Naive thymus-derived CD4-positive, alpha-beta T cell (primary cell): Measurements from ENCODE around the gene RGS9. TPM values are rescaled to one million over a fixed set of nuclear protein-coding genes. Genes with fewer than 3 reads are reported as not detected.

ENCODE experiments used
- ATAC-seq: fragments of 150-1000 bp; cut with Tn5 transposase; 2 replicates; pipeline ENCODE4 v1.10.0; 2021; ENCODE audit warnings: mild to moderate bottlenecking, moderate library complexity
- CTCF ChIA-PET: fragments of 350-600 bp; sonication (Branson Sonifier 250); formaldehyde crosslinking; loops from one replicate; lab custom pipeline; 2021; ENCODE audit warnings: antibody characterized with exemption; lab: Charles Lee
- POLR2A ChIA-PET: fragments of 350-600 bp; sonication (Branson Sonifier 250); formaldehyde crosslinking; loops from one replicate; lab custom pipeline; 2021; ENCODE audit warnings: antibody characterized with exemption, inconsistent platforms; lab: Charles Lee
- DNase-seq, 9 donors: peaks; one replicate each; pipeline versions ENCODE4 v3.0.0 to v3.0.0-alpha.2; 2020 to 2022; ENCODE audit warnings: mixed read lengths in 1 of 9
- H3K27ac ChIP-seq: one replicate; pipeline ENCODE4 v1.7.0; 2013; ENCODE audit warnings: mild to moderate bottlenecking, low read depth, low read length, moderate library complexity
- H3K27me3 ChIP-seq, 2 donors: one replicate each; pipeline ENCODE4 v1.7.0; 2013; ENCODE audit warnings: low read length in 2 of 2, mild to moderate bottlenecking in 2 of 2, moderate library complexity in 2 of 2; ENCODE audit not compliant: control insufficient read depth in 2 of 2, insufficient read depth in 2 of 2
- H3K36me3 ChIP-seq, 3 experiments: 1 replicate in 2 of 3; 2 replicates in 1 of 3; pipeline ENCODE4 v1.7.0; 2013; ENCODE audit warnings: low read length in 3 of 3, mild to moderate bottlenecking in 3 of 3, moderate library complexity in 1 of 3; ENCODE audit not compliant: insufficient read depth in 3 of 3, control insufficient read depth in 2 of 3
- H3K4me1 ChIP-seq, 2 donors: one replicate each; pipeline ENCODE4 v1.7.0; 2013; ENCODE audit warnings: low read length in 2 of 2, mild to moderate bottlenecking in 2 of 2, moderate library complexity in 1 of 2; ENCODE audit not compliant: control insufficient read depth in 2 of 2, insufficient read depth in 2 of 2
- H3K4me3 ChIP-seq: 2 replicates; pipeline ENCODE4 v1.7.0; 2013; ENCODE audit warnings: mild to moderate bottlenecking, low read length
- H3K9me3 ChIP-seq, 3 experiments: 1 replicate in 2 of 3; 2 replicates in 1 of 3; pipeline ENCODE4 v1.7.0; 2013; ENCODE audit warnings: low read length in 3 of 3; ENCODE audit not compliant: control insufficient read depth in 2 of 3
- H3K27ac Mint-ChIP-seq, 9 donors: one replicate each; pipeline ENCODE4 v1.8.0; 2020 to 2022; ENCODE audit warnings: mixed read lengths in 9 of 9, mild to moderate bottlenecking in 8 of 9, moderate library complexity in 5 of 9, inconsistent platforms in 2 of 9
- H3K27me3 Mint-ChIP-seq, 5 donors: one replicate each; pipeline ENCODE4 v1.8.0; 2021 to 2022; ENCODE audit warnings: mixed read lengths in 5 of 5, mild to moderate bottlenecking in 1 of 5
- H3K36me3 Mint-ChIP-seq, 5 donors: one replicate each; pipeline ENCODE4 v1.8.0; 2020 to 2022; ENCODE audit warnings: mixed read lengths in 5 of 5, mild to moderate bottlenecking in 3 of 5, inconsistent platforms in 1 of 5
- H3K4me1 Mint-ChIP-seq, 7 donors: one replicate each; pipeline ENCODE4 v1.8.0; 2020 to 2022; ENCODE audit warnings: mixed read lengths in 7 of 7, mild to moderate bottlenecking in 3 of 7, inconsistent platforms in 1 of 7
- H3K4me3 Mint-ChIP-seq, 10 donors: one replicate each; pipeline ENCODE4 v1.8.0; 2020 to 2022; ENCODE audit warnings: mild to moderate bottlenecking in 10 of 10, mixed read lengths in 10 of 10, moderate library complexity in 6 of 10, inconsistent platforms in 2 of 10
- H3K9me3 Mint-ChIP-seq, 11 donors: one replicate each; pipeline ENCODE4 v1.8.0; 2020 to 2022; ENCODE audit warnings: mixed read lengths in 11 of 11, mild to moderate bottlenecking in 4 of 11, inconsistent platforms in 1 of 11, moderate library complexity in 1 of 11
- intact Hi-C, 2 donors: fragments of 100-400 bp; cut with micrococcal nuclease; formaldehyde crosslinking; loops; one replicate each; pipeline ENCODE4 v1.15.1; 2023
- polyA plus RNA-seq, 2 donors: library from polyadenylated mRNA; unstranded; fragments of 300-500 nt; fragmentation: Illumina TruSeq; gene quantifications; one replicate each; pipeline ENCODE4 v1.2.3, GENCODE V29; 2021
- total RNA-seq, 6 experiments: library from RNA in 5 of 6; stranded (reverse) in 5 of 6; gene quantifications; 1 replicate in 5 of 6; 2 replicates in 1 of 6; pipeline ENCODE4 v1.2.3 and lab custom pipeline; 2021 to 2026

Gene RGS9
- total and polyA plus RNA-seq, 7 experiments from 2014 or later = 0.32 to 3.9 (median 0.81) TPM; not detected in 2

DNA sequence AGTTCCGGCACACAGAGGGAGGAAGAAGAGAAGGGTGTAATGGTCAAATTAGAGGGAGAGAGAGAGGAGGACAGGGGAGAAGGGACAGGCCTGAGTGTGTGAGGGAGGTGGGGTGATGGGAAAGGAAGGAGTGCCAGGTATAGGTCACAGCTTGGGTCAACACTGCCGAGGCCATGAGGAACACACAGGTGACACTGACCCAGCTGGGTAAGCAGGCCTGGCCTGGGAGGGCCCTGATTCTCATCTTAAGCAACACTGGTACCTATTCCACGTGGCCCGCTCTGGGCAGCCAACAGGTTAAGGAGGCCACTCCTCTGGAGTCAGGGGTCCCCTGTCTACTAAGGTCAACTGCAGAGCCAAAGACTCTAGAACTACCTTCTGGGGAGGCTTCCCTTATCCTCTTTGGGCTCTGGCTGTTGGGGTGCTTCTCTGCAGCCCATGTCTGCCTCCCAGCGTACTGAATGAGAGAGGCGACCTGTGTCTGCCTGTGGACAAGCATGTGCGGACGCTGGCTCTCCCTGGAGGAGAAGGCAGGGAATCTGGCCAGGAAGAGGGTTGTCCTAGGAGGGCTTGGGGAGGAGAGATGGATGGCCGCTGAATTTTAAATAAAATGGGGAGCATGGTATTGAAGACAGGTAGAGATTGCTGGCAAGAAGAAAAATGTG is 57.6 kb downstream of the RGS9 start:
- H3K27ac ChIP-seq = no peak overlapping the region
- Mint-ChIP-seq H3K4me3 (no peak overlapping the region), H3K27ac (peak overlapping the region in 1 of 9 donors; percentile 45), H3K36me3 (no peaks in the 10 kb centered on the region), H3K4me1 (peaks cover 0 to 20% (median 0%) of the 10 kb centered on the region in 7 donors), H3K27me3 (peaks cover 0 to 3% (median 0%) of the 10 kb centered on the region in 5 donors), H3K9me3 (no peaks in the 10 kb centered on the region)
- H3K27me3 ChIP-seq = no peaks in the 10 kb centered on the region
- H3K4me1 ChIP-seq = no peaks in the 10 kb centered on the region
- H3K4me3 ChIP-seq = no peak overlapping the region
- DNase-seq (no peak), ATAC-seq (no peak)
- no peaks in the 10 kb centered on the region for H3K9me3 ChIP-seq
- no peaks in the 10 kb centered on the region for H3K36me3 ChIP-seq
- intact Hi-C loops = loop anchor here in 1 of 2 donors (5.0 kb wide), 1 partner anchor 348 kb away; no protein-coding TSS in a partner anchor
- POLR2A ChIA-PET = no interaction called here
- CTCF ChIA-PET = no interaction called here

DNA sequence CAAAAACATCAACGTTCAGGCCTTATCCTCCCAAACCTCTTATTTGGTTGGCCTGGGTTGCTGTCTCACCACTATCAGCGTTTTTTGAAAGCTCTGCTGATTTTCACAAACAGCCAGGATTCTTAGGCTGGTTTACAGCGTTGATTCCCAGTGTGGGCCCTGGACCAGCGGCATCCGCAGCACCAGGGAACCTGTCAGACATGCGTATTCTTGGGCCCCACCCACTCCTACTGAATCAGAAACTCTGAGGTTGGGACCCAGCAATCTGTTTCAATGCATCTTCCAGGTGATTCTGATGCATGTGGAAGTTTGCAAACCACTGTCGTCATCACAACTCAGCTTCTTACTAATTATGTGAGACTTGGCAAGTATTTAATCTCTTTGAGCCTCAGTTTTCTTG is 58.5 kb downstream of the RGS9 start:
- ChIA-PET POLR2A (no interaction called here), CTCF (interaction anchor here (0.6 kb wide), 1 partner anchor 887 kb away, joined by 3 read pairs; no protein-coding TSS in a partner anchor)
- Histone ChIP-seq H3K9me3 (no peaks in the 10 kb centered on the region), H3K4me3 (no peak overlapping the region), H3K27ac (no peak overlapping the region), H3K4me1 (no peaks in the 10 kb centered on the region), H3K36me3 (no peaks in the 10 kb centered on the region), H3K27me3 (no peaks in the 10 kb centered on the region)
- Mint-ChIP-seq H3K27ac (no peak overlapping the region), H3K4me3 (no peak overlapping the region), H3K4me1 (peaks cover 0 to 20% (median 0%) of the 10 kb centered on the region in 7 donors), H3K27me3 (peaks cover 0 to 3% (median 0%) of the 10 kb centered on the region in 5 donors), H3K9me3 (no peaks in the 10 kb centered on the region), H3K36me3 (no peaks in the 10 kb centered on the region)
- intact Hi-C loops = loop anchor here in 1 of 2 donors (5.0 kb wide), 1 partner anchor 348 kb away; no protein-coding TSS in a partner anchor
- DNase-seq = no peak
- ATAC-seq = no peak

DNA sequence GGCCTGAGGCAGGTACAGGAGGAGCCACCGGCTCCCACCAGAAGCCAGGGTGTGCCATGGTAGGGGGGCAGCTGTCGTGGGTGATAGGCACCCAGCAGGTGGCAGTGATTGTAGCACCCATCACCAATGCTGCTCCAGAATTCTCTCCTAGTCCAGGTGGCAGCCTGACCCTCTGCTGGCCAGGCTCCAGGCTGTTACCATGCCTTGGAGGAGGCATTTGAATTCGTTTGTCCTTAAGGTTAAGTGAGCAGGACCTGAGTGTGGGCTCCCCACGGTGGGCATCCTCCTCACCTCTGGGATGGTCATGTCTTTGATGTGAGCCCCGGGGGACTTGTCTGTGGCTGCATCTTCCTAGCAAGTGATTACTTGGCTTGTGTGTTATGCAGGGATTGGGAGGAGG is 59.4 kb downstream of the RGS9 start:
- Mint-ChIP-seq H3K27ac (no peak overlapping the region), H3K36me3 (no peaks in the 10 kb centered on the region), H3K4me3 (no peak overlapping the region), H3K4me1 (peaks cover 0 to 18% (median 0%) of the 10 kb centered on the region in 7 donors), H3K27me3 (peaks cover 0 to 3% (median 0%) of the 10 kb centered on the region in 5 donors), H3K9me3 (no peaks in the 10 kb centered on the region)
- no peaks in the 10 kb centered on the region for H3K4me1 ChIP-seq
- H3K36me3 ChIP-seq = no peaks in the 10 kb centered on the region
- H3K27me3 ChIP-seq = no peaks in the 10 kb centered on the region
- intact Hi-C loops = loop anchor here in 1 of 2 donors (5.0 kb wide), 1 partner anchor 349 kb away; no protein-coding TSS in a partner anchor
- no peak overlapping the region for H3K27ac ChIP-seq
- no peaks in the 10 kb centered on the region for H3K9me3 ChIP-seq
- ChIA-PET POLR2A (no interaction called here), CTCF (no interaction called here)
- no peak overlapping the region for H3K4me3 ChIP-seq
- no peak for DNase-seq
- no peak for ATAC-seq

DNA sequence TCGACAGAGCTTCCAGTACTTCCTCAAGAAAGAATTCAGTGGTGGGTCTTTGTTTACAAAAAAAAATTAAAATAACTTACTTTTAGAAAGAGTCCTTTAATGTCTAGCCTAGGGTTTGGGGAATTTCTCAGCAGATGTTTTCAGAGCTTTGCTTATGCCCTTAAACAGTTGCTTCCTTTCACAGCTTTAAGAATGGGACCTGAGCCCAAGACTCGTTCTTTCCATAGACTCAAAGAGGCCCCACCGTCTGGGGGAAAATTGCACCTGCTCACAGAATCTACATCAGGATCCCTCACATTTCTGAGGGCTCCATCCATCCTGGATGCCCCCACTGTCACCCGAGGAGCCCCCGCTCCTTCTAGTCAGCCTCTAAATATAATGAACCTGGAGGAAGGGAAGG is 60.0 kb downstream of the RGS9 start:
- H3K27ac Mint-ChIP-seq = no peak overlapping the region
- Histone ChIP-seq H3K27me3 (no peaks in the 10 kb centered on the region), H3K4me1 (no peaks in the 10 kb centered on the region), H3K4me3 (no peak overlapping the region), H3K9me3 (no peaks in the 10 kb centered on the region), H3K36me3 (no peaks in the 10 kb centered on the region), H3K27ac (no peak overlapping the region)
- ChIA-PET CTCF (no interaction called here), POLR2A (interaction anchor here (0.6 kb wide), 1 partner anchor 17 kb away, joined by 3 read pairs; no protein-coding TSS in a partner anchor)
- H3K4me1 Mint-ChIP-seq = peaks cover 0 to 12% (median 0%) of the 10 kb centered on the region in 7 donors
- ATAC-seq = no peak
- no peak overlapping the region for H3K4me3 Mint-ChIP-seq
- intact Hi-C loops = loop anchor here in 1 of 2 donors (5.0 kb wide), 1 partner anchor 350 kb away; no protein-coding TSS in a partner anchor
- DNase-seq = no peak
- H3K36me3 Mint-ChIP-seq = no peaks in the 10 kb centered on the region
- H3K9me3 Mint-ChIP-seq = no peaks in the 10 kb centered on the region
- H3K27me3 Mint-ChIP-seq = peaks cover 0 to 4% (median 0%) of the 10 kb centered on the region in 5 donors

DNA sequence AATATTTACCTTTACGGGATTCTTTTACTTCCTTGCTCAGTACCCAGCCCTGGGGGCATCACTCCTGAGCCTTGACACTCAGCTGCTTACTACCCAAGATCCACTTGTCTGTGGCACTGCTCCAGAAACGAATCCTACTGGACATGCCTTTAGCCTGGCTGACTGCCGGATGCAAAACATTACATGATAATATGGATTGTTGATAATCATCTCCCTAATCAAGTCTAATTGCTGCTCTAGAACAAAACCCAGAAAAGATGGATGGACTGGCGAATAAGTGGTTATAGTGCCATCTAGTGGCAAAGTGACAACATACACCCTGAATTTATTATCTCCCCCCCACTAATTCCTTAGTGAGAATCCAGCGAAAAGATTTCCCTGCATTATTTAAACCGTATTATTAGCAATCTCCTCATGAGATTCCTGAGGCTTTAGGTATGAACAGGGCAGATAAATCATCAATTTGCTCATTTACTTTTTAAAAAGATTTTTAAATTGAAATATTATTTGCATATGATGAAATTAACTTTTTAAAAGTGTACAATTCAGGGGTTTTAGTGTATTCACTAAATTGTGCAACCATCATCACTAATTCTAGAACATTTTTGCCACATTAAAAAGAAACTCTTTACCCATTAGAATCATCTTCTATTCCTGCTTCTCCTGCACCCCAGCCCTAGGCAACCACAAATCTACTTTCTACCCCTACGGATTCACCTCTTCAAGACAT is 61.6 kb downstream of the RGS9 start:
- Histone ChIP-seq H3K27me3 (no peaks in the 10 kb centered on the region), H3K4me3 (no peak overlapping the region), H3K36me3 (no peaks in the 10 kb centered on the region), H3K4me1 (no peaks in the 10 kb centered on the region), H3K27ac (no peak overlapping the region), H3K9me3 (no peaks in the 10 kb centered on the region)
- ChIA-PET POLR2A (no interaction called here), CTCF (no interaction called here)
- intact Hi-C loops = loop anchor here (1.0 to 5.0 kb wide), 8 partner anchors 20 to 352 kb away; partner anchors contain the start of gene RGS9 (in 2 of the 2)
- DNase-seq = peak in 7 of 9 donors; percentile 36 to 67 (median 57)
- Mint-ChIP-seq H3K4me1 (peaks cover 0 to 6% (median 0%) of the 10 kb centered on the region in 7 donors), H3K4me3 (no peak overlapping the region), H3K27ac (no peak overlapping the region), H3K36me3 (no peaks in the 10 kb centered on the region), H3K9me3 (no peaks in the 10 kb centered on the region), H3K27me3 (peaks cover 0 to 6% (median 0%) of the 10 kb centered on the region in 5 donors)
- ATAC-seq = peak; percentile 79

DNA sequence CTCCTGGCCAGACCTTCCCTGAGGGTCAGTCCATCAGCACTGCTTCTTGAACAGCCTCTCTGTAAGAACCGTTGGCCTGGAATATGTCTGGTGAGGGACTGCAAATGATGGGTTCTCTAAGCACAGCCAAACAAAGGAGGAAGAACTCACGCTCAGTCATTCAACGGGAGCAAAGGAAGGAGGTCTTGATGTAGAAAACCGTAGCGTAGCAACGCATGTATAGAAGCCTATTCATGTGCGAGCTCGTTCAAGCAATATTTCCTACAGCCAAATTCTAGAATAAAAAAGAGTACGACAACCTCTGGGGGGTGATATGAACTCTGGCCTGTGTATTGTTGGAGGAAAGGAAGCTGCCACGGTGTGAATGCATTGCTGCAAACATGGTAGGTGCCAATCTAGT is 64.2 kb downstream of the RGS9 start:
- CTCF ChIA-PET = no interaction called here
- H3K36me3 Mint-ChIP-seq = no peaks in the 10 kb centered on the region
- H3K4me1 ChIP-seq = no peaks in the 10 kb centered on the region

More for the DNA sequence above, 64.2 kb downstream of the RGS9 start:
- H3K27me3 Mint-ChIP-seq = peaks cover 0 to 9% (median 0%) of the 10 kb centered on the region in 5 donors
- no peak for ATAC-seq
- H3K4me1 Mint-ChIP-seq = peaks cover 0 to 6% (median 0%) of the 10 kb centered on the region in 7 donors
- no peak overlapping the region for H3K4me3 ChIP-seq
- H3K4me3 Mint-ChIP-seq = no peak overlapping the region
- no peaks in the 10 kb centered on the region for H3K36me3 ChIP-seq
- H3K27ac Mint-ChIP-seq = no peak overlapping the region
- POLR2A ChIA-PET = no interaction called here
- DNase-seq = no peak
- no peak overlapping the region for H3K27ac ChIP-seq
- H3K9me3 ChIP-seq = no peaks in the 10 kb centered on the region
- no peaks in the 10 kb centered on the region for H3K27me3 ChIP-seq
- no peaks in the 10 kb centered on the region for H3K9me3 Mint-ChIP-seq
- intact Hi-C loops = no loop called here
